LNCAP (cell line): ENCODE results near the gene WARS2.

Experiments used
- CTCF ChIP-seq: fragments of 450-650 bp; IDR thresholded peaks from 2 replicates; pipeline ENCODE4 v1.5.1; 2017; ENCODE audit warnings: mild to moderate bottlenecking

The WARS2 gene

GRCh38 chr1:119125874-119126273 lies 14.6 kb downstream of the WARS2 start:
- no peak for TF ChIP-seq CTCF

- TF ChIP-seq CTCF: no peak
These were observed 15.7 kb downstream of the WARS2 start for GRCh38 chr1:119124764-119125163.

GRCh38 chr1:119116725-119117124 lies 23.7 kb downstream of the WARS2 start:
- no peak for TF ChIP-seq CTCF

- TF ChIP-seq CTCF: no peak
These were observed 24.7 kb downstream of the WARS2 start for GRCh38 chr1:119115736-119116135.

- no peak for TF ChIP-seq CTCF
These were observed 25.1 kb downstream of the WARS2 start for GRCh38 chr1:119115311-119115710.

GRCh38 chr1:119114786-119115185 lies 25.7 kb downstream of the WARS2 start:
- no peak for TF ChIP-seq CTCF

GRCh38 chr1:119112791-119113190 lies 27.7 kb downstream of the WARS2 start:
- no peak for TF ChIP-seq CTCF

- TF ChIP-seq CTCF: no peak
These were observed 28.2 kb downstream of the WARS2 start for GRCh38 chr1:119112244-119112643.
